IPS-NIHi11 (cell line): ENCODE data around the gene NELL1.

ENCODE experiments used
- DNase-seq: peaks from one replicate; pipeline ENCODE4 v3.0.0; 2012; ENCODE audit warnings: mixed read lengths, low spot score

Gene NELL1

DNA sequence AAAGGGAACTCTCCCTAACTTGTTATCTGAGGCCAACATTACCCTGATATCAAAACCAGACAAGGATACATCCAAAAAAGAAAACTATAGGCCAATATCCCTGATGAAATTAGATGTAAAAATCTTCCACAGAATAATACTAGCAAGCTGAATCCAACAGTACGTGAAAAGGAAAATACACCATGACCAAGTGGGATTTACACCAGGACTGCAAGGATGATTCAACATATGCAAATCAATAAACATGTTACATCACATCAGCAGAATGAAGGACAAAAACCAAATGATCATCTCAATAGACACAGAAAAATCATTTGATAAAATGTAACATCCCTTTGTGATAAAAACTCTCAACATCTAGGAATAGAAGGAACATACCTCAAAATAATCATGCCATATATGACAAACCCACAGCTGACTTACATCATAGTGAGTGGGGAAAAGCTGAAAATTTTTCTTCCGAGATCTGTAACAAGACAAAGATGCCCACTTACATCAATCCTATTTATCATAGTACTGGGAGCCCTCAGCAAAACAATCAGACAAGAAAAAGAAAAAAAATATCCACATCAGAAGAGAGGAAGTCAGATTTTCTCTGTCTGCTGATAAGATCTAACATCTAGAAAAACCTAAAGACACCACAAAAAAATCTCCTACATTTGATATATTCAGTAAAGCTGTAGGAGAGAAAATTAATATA lies 820.2 kb downstream of the NELL1 start:
- no peak for DNase-seq

GRCh38 chr11:21492931-21493330 lies 823.5 kb downstream of the NELL1 start:
- DNase-seq: no peak

DNA sequence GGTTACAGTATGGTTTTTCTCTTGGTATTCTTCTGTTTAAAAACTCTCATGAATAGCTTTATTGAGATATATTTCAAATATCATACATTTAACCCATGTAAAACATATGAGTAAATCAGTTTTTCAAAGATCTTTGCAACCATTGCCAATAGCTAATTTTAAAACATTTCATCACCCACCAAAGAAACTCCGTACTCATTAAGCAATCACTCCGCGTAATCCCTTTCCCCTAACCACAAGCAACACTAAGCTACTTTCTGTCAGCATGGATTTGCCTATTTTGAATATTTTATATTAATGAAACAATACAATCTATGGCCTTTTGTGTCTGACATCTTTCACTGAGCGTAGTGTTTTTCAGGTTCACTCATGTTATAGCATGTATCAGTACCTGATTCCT lies 825.6 kb downstream of the NELL1 start:
- DNase-seq: no peak

DNA sequence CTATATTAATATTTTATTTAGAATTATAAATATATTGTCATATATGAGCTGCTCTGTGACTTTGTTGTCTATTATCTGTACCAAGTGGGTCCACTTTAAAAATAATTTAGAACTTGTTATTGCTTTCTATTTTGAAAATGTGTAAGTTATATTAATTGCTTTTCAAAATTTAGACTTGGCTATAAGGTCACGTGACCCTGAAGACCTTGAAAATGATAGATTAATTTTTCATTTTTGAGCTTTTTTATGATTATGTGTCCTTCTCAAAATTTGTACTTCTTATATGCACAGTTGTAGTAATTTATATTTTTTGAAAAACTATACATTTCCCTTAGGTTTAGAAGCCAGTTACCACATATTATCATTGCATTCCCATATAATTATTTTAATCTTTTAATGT lies 826.5 kb downstream of the NELL1 start:
- DNase-seq: no peak

DNA sequence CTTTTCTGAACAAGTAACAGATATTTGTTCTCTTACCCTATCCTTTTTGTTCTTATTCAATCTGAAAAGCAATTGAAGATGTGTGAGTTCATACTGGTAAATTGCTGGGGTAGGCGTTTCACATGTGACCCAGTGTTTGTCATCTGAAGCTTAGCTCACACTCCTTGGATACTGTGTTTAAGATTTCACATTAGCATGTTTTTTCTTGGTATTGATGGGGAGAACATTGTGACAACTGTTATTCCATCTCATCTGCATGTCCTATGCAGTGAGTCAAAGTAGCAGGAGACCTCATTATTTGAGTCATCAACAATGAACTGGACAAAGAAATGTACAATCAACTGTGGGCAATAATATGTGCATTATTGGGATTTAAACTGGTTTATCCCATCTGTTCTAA lies 831.9 kb downstream of the NELL1 start:
- no peak for DNase-seq

DNA sequence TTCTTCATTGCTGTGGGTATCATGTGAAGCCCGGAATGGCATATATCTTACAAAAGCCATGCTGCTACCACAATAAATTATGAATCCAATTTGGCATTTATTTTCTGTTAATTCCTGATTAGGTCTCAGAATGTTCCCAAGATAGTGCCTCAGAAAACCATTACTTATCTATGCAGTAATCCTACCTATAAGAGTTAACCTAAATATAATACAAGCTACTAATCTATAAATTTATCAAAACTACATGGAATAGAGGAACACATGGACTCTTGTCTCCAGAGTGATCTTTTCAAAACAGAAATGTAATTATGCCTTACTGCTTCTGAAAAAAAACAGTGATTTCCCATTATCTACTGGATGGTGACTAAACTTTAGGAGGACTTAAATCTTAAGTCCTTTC lies 835.7 kb downstream of the NELL1 start:
- no peak for DNase-seq

DNA sequence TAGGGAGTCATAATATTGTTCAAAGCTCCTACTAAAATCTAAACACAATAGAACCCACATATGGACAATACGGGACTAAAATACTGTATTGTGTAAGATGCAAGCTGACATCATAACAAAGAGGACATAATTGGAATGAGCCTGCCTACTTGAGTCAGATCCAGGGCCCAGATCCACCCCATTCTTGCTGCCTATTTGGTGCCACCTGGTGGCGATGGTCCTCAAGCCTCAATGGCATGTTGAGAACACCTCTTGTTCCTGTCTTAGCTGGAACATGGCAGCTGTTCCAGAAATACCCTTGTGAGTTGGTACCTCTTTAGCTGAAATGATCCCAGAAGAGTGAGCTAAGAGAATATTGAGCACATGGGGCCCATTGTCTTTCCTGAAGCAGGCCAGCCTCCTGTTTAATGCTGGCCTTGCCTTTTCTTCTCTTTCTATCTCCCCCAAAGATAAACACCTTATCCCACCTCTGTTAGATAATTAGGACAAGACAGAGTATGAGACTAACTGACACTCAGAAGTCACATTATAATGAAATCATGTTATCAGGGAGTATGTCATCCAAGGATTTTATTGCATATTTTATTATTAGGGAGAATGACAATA lies 842.6 kb downstream of the NELL1 start:
- DNase-seq: peak; percentile 87

DNA sequence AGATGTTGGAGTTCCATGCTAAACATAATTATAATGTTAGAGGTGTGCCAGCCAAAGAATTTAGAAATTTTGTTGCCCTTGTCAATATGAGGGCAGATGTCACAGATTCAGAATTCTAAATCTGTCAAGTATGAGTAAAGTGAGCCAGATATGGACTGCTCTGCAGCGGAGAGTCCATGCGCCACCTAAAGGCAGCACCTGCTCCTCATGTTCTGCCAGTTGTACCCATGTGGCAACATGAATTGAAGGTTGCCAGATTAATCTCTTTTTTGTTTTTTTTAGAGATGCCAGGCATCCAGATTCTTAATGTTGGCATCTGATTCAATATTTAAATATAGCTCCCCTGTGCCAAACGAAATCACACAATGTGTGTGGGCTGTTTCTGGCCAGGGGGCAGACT lies 844.9 kb downstream of the NELL1 start:
- peak; percentile 18 for DNase-seq

DNA sequence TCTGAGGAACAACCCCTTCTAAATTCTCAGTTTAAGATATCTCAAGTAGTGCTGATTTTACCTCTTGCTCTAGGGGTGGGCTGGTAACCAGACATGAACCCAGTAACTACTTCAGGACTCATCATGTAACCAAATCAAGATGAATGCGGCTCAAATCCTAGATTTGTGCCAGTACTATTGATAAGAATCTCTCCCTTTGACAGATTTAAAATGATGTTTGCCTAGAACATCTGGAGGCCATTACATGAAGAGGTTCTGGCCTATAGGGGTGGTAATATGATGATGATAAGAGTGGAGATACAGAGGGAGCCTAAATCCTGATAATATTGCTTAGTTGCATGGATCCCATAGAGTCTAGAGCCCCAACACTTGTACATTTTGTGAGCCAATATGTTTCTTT lies 850.9 kb downstream of the NELL1 start:
- DNase-seq: no peak

GRCh38 chr11:21529187-21529586 lies 859.8 kb downstream of the NELL1 start:
- DNase-seq: no peak

DNA sequence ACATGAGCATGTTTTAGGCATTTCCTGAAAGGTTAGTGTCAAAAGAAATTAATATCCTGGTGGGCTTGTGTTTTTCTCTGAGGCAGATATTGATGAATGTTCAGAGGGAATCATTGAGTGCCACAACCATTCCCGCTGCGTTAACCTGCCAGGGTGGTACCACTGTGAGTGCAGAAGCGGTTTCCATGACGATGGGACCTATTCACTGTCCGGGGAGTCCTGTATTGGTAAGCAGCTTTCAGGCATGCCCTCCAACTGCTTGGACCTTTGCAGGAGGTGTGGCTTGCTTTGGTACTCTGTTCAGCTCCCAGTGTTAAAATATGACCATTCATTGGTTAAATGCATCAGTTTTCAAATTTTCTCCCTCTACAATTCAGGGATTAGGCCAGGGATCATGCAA lies 864.9 kb downstream of the NELL1 start:
- DNase-seq: no peak

DNA sequence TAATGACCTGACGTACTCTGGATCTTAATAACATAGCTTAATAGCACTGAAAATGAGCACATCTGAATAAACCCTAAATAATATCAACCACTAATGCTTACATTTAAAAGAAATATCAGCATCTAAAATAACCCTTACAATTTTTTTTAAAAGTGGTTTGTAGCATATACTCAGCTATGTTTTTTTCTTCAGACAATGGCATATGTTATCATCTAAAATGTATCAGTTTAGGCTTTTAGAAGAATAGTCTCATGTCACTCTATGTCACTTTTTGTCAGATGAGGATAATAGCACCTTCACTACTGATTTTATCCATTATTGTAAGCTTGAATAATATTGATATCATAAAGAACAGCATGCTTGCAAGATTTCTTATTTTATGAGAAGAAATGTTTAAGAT lies 868.6 kb downstream of the NELL1 start:
- no peak for DNase-seq

- no peak for DNase-seq
Measured at GRCh38 chr11:21541187-21541751, 871.9 kb downstream of the NELL1 start.

DNA sequence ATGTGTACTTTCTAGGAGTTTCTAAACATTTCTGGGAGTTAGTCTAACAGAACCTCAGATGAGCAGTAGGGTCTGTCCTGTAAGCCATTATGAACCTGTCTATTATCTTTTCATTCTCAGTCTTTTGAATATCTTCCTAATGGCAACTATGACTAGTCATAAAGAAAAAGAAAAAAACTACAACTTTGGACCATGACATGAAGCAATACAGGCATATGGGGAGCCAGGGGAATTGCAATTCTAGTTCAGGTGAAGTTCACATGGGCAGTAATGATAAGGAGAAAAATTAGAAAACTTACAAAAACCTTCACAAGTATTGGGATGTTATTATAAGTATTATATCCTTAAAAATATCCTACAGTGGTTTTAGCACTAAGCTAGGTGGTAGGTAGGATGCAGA lies 874.5 kb downstream of the NELL1 start:
- DNase-seq: no peak

GRCh38 chr11:21545699-21546098 lies 876.3 kb downstream of the NELL1 start:
- no peak for DNase-seq

DNA sequence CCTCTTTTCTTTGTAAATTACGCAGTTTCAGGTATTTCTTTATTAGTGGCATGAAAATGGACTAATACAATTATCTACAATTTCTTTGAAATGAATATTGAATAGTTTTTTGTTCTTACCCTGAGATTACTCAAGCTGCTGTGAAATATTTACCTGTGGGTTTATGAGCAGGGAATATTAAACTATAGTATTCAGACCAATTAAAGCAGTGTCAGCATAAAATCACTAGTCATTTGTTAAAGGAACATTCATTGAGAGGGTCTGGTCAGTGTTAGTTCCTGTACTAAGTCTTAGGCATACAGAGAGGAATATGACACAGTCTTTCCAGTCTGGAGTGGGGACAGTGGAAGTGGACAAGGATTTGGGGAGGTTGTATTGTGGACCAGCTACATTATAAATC lies 877.3 kb downstream of the NELL1 start:
- no peak for DNase-seq

GRCh38 chr11:21552911-21553310 lies 883.5 kb downstream of the NELL1 start:
- DNase-seq: no peak

- no peak for DNase-seq
Measured at GRCh38 chr11:21553795-21554194, 884.4 kb downstream of the NELL1 start.

DNA sequence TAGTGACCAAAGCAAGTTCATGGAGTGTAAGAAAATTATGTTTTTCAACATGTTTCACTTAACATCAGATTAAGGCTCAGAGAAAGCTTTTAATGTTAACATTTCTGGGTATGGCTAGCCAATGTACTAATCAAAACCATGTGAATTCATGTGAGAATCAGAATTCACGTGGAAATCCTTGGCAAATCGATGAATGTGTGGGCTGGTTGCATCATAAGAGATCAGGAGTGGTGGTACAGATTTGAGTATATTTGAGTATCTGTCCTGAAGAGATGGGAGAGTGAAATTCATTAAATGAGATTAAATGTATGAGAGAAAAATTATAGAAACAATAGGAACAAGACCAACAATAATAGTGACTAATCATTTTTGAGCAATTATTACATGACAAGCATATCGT lies 884.9 kb downstream of the NELL1 start:
- no peak for DNase-seq

- no peak for DNase-seq
Measured at GRCh38 chr11:21556926-21557325, 887.5 kb downstream of the NELL1 start.

DNA sequence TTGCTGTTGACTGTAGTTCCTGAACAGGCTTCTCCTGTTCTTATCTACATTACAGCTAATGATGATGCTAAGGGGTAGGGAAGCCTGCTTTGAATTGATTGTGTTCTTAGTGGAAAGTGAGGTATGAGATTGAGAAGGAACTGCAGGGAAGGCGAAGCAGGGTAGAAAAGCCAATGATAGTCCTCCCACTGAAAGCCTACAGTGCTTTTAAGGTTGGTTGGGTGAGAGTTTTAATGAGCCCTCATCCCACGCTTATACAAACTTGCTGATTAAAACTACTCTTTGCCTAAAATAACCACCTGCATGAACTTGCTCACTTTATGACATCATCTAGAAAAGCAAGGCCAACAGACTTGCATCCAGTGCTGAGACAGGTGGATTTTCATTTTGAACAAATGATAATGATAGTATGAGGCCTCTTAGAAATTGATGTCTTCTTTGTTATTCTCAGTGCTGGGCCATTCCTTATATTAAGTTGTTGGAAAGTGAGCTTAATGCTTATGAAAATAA lies 891.1 kb downstream of the NELL1 start:
- no peak for DNase-seq

DNA sequence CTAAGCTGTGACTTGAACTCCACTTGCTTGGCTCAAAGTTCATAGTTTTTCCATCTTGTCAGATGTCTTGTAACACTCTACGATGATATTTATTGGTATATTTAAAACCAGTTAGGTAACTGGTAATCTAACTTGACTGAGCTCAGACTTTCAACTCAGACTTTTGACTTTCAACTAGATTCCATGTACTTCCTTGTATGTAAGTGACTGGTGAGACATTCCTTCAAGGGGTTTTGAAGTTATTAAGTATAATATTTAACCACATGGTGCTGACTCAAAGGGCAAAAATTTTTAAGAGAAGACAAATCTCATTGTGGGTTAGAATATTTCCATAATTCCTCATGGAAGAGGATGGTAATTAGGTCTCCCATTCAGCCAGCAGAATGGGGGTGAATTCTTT lies 892.2 kb downstream of the NELL1 start:
- DNase-seq: no peak

DNA sequence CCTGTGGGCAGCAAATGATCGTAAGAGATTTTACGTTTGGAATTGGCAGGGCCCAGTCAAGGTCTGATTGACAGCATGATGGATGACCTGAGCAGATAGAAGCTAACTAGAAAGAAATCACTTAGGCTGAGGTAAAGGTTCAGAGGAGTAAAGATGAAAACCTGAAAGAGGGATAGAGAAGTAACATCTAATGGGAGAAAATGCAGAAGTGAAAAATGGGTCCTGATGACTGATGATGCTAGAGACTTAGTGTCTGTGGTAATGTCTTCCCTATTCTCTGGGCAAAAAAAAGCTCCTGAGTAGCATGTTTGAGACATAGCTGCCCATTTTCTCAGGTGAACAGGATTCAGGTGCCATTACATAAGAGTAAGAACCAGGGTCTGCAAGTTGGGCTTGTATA lies 894.7 kb downstream of the NELL1 start:
- DNase-seq: no peak
